HG02610 (cell line): Measurements from ENCODE around the gene POC1B.

ENCODE experiments used
- ATAC-seq: cut with Tn5 transposase; IDR thresholded peaks from one replicate; pipeline ENCODE4 v1.9.1; 2021; ENCODE audit warnings: mild to moderate bottlenecking, moderate library complexity; ENCODE audit not compliant: unreplicated experiment

The POC1B gene

DNA sequence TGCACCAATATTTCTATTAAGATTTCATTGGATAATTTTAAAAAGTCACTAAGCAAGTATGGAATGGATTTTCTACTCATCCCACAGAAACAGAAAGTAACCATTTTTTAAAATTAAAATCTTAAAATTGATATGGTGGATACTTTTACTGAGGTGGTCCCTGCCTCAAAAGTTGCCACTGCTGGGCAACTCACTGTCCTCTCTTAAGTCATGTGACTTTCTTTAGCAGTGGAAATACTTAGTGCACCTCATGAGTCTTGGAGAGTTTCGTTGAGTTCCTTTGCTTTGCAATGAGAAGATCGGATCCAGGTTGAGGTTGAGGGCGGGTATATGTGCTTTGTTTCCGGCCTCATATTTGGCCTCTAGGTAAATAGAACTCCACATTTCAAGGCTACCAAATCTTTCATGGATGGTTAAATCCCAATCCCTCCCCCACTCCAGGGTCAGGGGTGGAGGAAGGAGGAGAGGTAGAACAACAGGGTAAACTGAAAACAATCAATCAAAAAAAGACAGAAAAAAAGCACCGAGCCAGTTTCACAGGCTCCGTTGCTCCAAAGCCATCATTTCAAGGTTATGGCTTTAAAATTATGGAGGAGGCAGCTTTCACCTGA, 134.0 kb downstream of the POC1B start:
- ATAC-seq = no peak

DNA sequence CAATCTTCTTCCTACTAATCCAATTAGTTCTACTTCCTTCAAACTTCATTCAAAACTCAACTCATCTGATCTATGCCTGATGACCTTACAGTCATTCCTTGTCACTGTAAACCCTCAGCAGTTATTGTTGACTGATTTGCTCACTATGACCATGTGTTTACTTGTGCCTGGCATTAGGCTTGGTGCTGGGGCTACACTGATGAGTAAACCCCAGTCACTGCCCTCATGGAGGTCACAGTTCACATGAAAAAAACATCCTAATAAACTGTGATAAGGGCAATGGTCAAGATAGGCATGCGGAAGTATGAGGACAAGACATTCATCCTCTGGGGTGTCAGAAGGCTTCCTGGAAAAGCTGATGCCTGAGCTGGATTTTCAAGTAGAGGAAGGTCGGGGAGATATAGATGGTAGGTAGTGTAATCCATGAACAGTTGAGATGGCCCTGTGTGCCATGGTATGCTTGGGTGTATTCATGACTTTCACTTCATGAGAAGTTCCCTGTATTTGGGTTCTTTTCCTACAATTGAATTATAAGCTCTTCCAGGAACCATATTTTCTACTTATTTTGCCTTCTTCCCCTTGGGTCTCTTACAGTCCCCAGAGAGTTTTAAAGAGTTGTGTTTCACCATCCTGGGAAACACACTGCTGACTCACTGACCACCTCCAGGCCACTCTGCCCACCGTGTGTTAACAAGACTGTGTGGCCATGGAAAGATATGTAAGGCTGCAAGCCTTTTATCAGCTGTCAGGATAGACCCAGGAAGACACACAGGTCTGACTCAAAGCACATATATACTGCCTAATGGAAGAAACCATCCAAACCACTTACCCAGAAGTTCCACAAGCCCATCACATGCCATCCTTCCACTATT, 134.8 kb downstream of the POC1B start:
- ATAC-seq = peak; percentile 53

- ATAC-seq = no peak
Observed at GRCh38 chr12:89389755-89390661, 135.8 kb downstream of the POC1B start.

- ATAC-seq = no peak
Observed at GRCh38 chr12:89386138-89386537, 139.7 kb downstream of the POC1B start.

DNA sequence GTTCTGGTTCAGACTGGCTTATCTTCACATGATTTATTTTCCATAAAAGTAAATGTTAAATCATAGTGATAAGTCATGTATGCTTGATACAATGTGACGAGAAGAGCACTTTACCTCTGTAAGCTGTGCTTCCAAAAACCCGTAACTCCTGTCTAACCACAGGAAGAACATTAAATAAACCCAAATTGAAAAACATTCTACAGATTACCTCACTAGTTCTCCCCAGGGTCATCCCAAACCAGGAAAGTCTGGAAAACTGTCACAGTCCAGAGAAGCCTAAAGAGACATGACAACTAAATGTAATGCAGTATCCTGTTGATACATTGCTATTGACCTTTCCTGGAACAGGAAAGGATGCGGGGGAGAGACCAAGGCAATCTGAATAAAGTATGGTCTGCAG, 141.0 kb downstream of the POC1B start:
- no peak for ATAC-seq

DNA sequence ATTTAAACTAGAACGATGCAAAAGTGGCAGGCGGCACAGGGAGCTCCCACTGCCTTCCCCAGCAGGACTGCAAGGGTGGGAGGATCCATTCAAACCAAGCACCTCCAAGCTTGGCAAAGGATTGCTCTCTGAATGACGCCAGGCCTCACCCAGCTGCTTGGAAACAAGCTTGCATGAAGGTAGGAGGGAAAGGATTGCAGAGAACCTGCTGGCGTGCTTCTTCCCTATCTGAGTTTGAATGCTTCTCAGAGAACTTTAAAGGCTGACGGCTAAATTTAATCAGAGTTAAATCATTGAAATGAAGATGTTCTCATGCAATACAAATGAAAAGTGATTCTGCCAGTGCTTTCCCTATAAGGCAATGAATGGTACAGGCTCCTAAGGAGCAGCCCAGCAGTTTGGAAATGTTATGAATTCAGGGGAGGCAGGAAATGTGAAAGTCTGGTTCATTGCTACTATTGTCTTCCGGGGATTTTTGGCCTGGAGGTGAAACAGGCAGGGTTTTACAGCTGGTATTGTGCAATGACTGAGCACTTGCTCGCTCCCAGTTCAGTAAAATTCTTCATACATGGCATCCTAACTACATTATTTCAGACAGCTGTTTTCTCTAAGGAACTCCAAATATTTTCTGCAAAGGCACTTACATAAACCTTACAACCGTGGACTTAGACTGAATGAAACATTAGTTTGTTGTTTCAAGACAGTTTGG, 141.6 kb downstream of the POC1B start:
- ATAC-seq = no peak

DNA sequence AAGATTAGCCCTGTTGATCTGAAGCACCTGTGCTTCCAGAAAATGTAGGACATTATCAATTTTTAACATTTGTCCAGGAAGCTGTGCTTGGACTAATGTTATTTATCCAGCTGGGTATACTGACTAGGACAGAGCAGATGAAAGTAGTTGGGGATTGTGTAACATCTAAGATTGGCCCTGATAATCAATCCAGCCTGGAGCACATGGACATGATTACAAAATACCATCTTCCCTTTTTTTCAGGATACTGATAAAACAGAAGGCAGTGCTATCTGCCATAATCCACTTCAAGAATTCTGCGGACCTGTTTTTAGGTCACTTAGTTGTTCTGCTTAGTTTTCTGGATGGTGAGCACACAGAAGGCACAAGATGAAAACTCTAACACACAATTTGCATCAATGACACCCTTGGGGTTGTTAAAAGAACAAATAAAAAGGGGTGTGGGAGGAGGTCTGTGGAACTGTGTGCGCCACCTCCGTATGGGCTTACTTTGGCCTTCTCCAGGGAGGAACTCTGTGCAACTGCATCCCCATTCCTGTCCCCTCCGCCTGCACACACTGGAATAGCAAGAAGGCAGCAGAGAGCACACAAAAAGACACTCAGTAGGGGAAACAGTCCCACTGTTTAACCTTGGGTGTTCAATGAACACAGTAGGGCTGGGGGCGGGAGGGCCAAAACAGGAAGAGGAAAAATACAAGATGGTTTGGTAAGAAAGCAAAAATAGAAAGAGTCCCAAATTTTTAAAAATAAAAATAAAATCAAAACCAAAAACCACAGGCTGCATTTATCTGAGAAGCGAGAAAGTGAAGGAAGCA, 142.4 kb downstream of the POC1B start:
- ATAC-seq = no peak

DNA sequence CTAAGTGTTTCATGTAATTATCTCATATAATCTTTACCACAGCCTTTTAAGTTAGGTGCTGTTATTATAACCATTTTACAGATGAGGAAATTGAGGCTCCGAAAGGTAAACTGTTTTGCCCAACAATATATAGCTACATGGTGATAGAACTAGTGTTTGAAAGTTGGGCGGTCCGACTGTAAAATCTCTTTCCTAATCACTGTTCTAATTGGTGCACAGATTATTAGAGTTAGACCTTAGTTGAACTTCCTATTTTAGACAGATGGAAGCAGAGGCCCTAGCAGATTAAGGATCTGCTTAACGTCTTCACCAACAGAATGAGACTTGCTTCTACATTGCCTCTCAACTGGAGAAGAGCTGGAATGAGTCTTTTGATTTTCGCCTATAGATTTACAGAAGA, 143.5 kb downstream of the POC1B start:
- ATAC-seq = no peak

- no peak for ATAC-seq
Observed at GRCh38 chr12:89379839-89380467, 145.9 kb downstream of the POC1B start.

DNA sequence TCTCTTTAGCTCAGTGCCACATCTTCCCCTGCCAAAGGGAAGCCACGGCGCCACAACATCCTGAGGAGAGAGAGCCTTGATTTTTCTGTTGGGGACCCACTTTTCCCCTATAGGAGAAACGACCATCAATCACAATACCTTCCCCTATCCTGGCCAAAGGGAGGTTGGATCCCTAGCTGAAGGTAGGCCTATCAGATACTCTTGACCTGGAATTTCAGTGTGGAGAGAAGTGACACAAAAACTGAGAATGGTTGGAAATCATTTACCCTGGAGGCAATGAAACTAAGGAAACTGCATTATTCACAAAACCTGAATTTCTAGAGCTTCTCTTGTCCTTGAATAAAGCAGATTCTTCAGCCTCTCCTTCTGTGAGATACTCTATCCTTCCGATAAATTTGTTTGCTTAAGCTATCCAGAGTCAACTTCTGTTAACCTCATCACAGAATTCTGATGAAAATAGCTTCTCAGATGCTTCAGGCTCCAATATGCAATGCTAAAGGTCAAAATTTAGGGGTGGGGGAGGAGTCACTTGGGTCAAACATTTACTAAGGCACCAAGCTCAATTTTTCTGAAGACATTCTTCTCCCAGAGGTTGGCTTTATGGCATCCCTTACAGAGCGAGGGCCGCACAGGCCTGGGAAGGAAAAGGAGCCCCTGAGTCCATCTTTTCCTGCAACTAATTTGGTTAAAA, 146.6 kb downstream of the POC1B start:
- no peak for ATAC-seq

- no peak for ATAC-seq
Observed at GRCh38 chr12:89376844-89377243, 149.0 kb downstream of the POC1B start.

DNA sequence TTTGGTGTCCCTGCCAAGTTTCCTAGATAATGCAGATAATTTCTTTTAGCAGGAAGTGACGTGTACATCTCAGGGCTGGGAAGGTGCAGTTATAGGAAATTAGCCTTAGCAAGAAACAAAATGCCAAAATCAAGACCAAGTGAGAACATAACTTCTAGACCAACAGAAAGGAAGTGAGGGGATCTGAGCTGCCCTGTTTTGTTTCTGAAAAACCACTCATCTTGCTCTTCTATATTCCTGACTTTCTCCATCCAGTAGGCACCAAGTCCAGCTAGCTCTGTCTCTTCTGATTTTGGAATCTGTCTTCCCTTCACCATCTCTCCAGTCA, 149.7 kb downstream of the POC1B start:
- peak; percentile 5 for ATAC-seq

DNA sequence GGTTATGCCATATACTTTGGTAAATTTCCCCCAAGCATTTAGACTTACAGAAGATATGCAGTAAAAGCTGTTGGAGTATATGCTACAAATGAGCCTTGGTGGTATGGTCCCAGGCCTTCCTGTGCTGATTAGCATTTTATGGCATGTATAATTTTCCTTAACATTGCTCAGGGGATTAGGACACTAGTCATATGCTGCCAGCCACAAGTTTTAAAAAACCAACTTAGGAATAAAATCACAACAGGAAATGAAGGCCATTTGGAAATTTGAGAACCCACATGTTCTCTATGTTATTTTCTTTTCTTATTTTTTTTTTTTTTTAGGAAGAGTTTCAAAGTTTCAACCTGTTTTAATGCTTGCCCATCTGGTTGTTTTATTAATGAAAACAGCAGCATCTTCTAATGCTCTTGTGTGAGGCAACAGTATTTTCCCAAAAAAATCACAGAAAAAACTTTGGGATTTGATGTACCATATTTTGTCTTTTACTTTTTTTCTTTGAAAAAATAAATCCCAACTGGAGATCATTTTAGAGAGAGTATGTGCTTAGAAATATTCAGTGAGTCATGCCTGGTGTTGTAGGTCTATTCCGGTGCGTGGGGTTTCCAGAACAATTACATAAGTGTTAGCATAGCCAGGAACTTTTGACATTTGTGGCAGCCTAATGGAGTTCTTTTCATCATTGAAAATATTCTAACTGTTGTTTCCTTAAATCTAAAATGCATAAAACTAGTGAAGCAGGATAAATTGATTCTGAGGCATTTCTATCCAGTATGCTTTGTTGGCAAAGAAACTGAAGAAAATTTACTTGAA, 151.9 kb downstream of the POC1B start:
- no peak for ATAC-seq

DNA sequence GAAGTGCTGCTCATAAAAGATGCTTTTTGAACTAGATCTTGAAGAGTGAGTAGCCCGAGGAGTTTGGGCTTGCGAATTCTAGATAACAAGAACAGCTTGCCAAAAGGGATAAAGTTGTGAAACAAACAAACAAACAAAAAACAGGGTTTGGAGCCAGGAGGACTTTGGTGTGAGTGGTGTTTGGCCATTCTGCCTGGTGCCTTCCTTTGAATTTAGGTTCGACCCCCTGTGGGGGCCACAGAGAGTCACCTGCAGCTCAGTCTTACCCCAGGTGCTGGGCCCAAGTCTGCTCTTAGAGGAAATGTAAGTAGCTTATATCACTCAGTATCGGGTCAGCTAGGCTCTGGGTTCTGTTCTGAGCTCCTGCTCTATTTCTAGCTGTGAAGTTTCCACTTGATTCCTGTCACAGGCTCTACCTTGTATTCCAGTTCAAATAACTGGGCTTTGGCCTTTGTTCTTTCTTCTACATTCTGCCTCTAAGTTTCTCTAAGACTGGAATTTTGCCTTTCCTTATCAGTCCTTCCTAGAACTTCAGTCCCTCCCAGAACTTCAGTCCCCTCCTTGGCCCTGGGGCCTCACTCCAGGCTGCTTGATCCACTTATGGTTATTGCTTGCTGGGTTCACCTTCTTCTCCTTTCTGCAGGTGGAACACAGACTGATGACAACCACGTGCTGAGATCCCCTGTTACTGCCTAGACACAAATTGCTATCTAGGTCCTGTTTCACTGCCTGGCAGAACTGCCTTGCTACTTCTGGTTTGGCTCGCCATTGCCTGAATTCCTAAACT, 153.1 kb downstream of the POC1B start:
- ATAC-seq = no peak

GRCh38 chr12:89370850-89371249, 155.0 kb downstream of the POC1B start:
- ATAC-seq = no peak

DNA sequence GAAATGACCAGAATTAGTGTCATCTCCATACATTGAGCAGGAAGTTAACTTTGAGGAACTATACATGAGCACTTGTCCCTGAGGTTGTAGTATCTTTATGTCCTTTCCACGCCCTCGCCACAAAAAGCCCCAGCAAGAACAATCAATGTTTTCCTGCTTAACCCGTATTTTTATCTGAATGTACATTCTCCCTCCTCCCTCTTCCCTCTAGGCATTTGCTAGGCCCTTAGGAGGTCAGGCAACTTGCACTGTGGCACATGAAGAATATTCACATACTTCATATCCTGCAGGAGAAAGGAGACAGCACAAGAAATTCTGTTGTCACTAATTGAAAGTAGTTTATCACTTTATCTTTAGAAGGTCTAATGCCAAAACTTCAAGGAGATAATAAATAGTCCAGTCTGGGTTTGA, 155.4 kb downstream of the POC1B start:
- ATAC-seq = no peak
